Omental fat pad (tissue), 4 donors: ENCODE data around the gene KRT14. TPM values are rescaled to one million over a fixed set of nuclear protein-coding genes. Genes with fewer than 3 reads are reported as not detected.
"Not testable (repeated sequence)": the region's sequence is repeated elsewhere in the genome, so short reads cannot be mapped to it uniquely, and the experiment has no call there.

Experiments
- ATAC-seq: fragments of 150-250 bp; one replicate; pipeline ENCODE4 v1.9.1; 2016; ENCODE audit warnings: mild to moderate bottlenecking, moderate library complexity; ENCODE audit not compliant: low FRiP score
- DNase-seq: peaks from one replicate; pipeline ENCODE4 v3.0.0-alpha.2; 2019; ENCODE audit warnings: low spot score
- CTCF ChIP-seq, 3 donors: fragments of 450-650 bp; IDR thresholded peaks; one replicate each; pipeline ENCODE4 v1.5.1; 2016 to 2017; ENCODE audit warnings: antibody characterized with exemption in 3 of 3, mild to moderate bottlenecking in 3 of 3, moderate library complexity in 2 of 3
- total RNA-seq, 4 donors: library from RNA; depleted of rRNA; stranded (reverse); fragments of >200 nt; gene quantifications; one replicate each; pipeline ENCODE4 v1.1.0, GENCODE V29; 2016

The KRT14 gene
- total RNA-seq, 4 donors from 2014 or later = 0.56 to 4.0 (median 3.0) TPM; not detected in 1

- no peak for TF ChIP-seq CTCF (IDR thresholded peaks at IDR 0.05)
- ATAC-seq (no peak), DNase-seq (no peak)
Observed at GRCh38 chr17:41580244-41580575, 6.5 kb downstream of the KRT14 start.

- DNase-seq = peak; percentile 72
- peak in 1 of 3 donors; percentile 44 for TF ChIP-seq CTCF (IDR thresholded peaks at IDR 0.05)
- peak; percentile 72 for ATAC-seq
Observed at GRCh38 chr17:41579484-41580243, 7.0 kb downstream of the KRT14 start.

GRCh38 chr17:41578971-41579370 is 7.7 kb downstream of the KRT14 start:
- no peak for TF ChIP-seq CTCF (IDR thresholded peaks at IDR 0.05)
- DNase-seq = no peak
- no peak for ATAC-seq

- DNase-seq (no peak), ATAC-seq (no peak)
- TF ChIP-seq CTCF (IDR thresholded peaks at IDR 0.05) = no peak
Observed at GRCh38 chr17:41578538-41578937, 8.2 kb downstream of the KRT14 start.

- ATAC-seq, DNase-seq: not testable (repeated sequence)
Observed at GRCh38 chr17:41576740-41577139, 10.0 kb downstream of the KRT14 start.

- ATAC-seq (no peak), DNase-seq (no peak)
- TF ChIP-seq CTCF (IDR thresholded peaks at IDR 0.05) = no peak
Observed at GRCh38 chr17:41575336-41575735, 11.4 kb downstream of the KRT14 start.

- TF ChIP-seq CTCF (IDR thresholded peaks at IDR 0.05) = no peak
- DNase-seq = no peak
- no peak for ATAC-seq
Observed at GRCh38 chr17:41571561-41572434, 14.9 kb downstream of the KRT14 start, which contains the start of gene KRT9. KRT9 (minus strand) TSS chr17:41572059; CDS start chr17:41571992, 67 bp downstream.
